Activated CD4-positive, alpha-beta T cell treated with anti-CD3 and anti-CD28 coated beads, Interleukin-2, amount 50 U/mL, for 48 hours (primary cell): ENCODE measurements around the gene ENDOD1.
"Not testable (repeated sequence)": the region's sequence is repeated elsewhere in the genome, so short reads cannot be mapped to it uniquely, and the experiment has no call there.

Experiments used
- DNase-seq, 2 experiments: peaks; one replicate each; pipeline ENCODE4 v3.0.0-alpha.2; 2020

Gene ENDOD1

GRCh38 chr11:95104121-95104830 is 14.6 kb downstream of the ENDOD1 start:
- no peak for DNase-seq

GRCh38 chr11:95104856-95105255 is 15.2 kb downstream of the ENDOD1 start:
- no peak for DNase-seq

GRCh38 chr11:95108159-95108611 is 18.5 kb downstream of the ENDOD1 start:
- no peak for DNase-seq

GRCh38 chr11:95108671-95109551 is 19.3 kb downstream of the ENDOD1 start:
- no peak for DNase-seq

- DNase-seq: not testable (repeated sequence)
Measured at GRCh38 chr11:95111471-95111870, 21.8 kb downstream of the ENDOD1 start.

- DNase-seq: no peak
Measured at GRCh38 chr11:95111923-95112540, 22.4 kb downstream of the ENDOD1 start.

GRCh38 chr11:95115597-95115996 is 26.0 kb downstream of the ENDOD1 start:
- no peak for DNase-seq

- DNase-seq: no peak
Measured at GRCh38 chr11:95119361-95120060, 29.9 kb downstream of the ENDOD1 start.

GRCh38 chr11:95121698-95122097 is 32.1 kb downstream of the ENDOD1 start:
- no peak for DNase-seq

- no peak for DNase-seq
Measured at GRCh38 chr11:95123556-95123955, 33.9 kb downstream of the ENDOD1 start.

GRCh38 chr11:95128602-95129001 is 39.0 kb downstream of the ENDOD1 start:
- no peak for DNase-seq

GRCh38 chr11:95132956-95133355 is 43.3 kb downstream of the ENDOD1 start:
- DNase-seq: no peak

- DNase-seq: no peak
Measured at GRCh38 chr11:95134491-95134890, 44.8 kb downstream of the ENDOD1 start.

- no peak for DNase-seq
Measured at GRCh38 chr11:95135155-95135554, 45.5 kb downstream of the ENDOD1 start.

- no peak for DNase-seq
Measured at GRCh38 chr11:95135880-95136279, 46.2 kb downstream of the ENDOD1 start.

GRCh38 chr11:95136747-95137146 is 47.1 kb downstream of the ENDOD1 start:
- not testable (repeated sequence) for DNase-seq

GRCh38 chr11:95137299-95137698 is 47.7 kb downstream of the ENDOD1 start:
- DNase-seq: no peak

- DNase-seq: no peak
Measured at GRCh38 chr11:95138448-95138847, 48.8 kb downstream of the ENDOD1 start.

- no peak for DNase-seq
Measured at GRCh38 chr11:95140397-95141033, 50.9 kb downstream of the ENDOD1 start.

GRCh38 chr11:95142431-95142830 is 52.8 kb downstream of the ENDOD1 start:
- DNase-seq: no peak

GRCh38 chr11:95143106-95143681 is 53.5 kb downstream of the ENDOD1 start:
- no peak for DNase-seq
